Sigmoid colon (tissue), 4 donors: ENCODE results near the gene ZFP3.
"Not testable (repeated sequence)": the region's sequence is repeated elsewhere in the genome, so short reads cannot be mapped to it uniquely, and the experiment has no call there.

Experiments used
- CTCF ChIP-seq, 4 experiments: fragments of 450-650 bp in 3 of 4; fragments of 200-600 bp in 1 of 4; IDR thresholded peaks; one replicate each; pipeline ENCODE4 v1.5.1; 2016 to 2019; ENCODE audit warnings: antibody characterized with exemption in 4 of 4, mild to moderate bottlenecking in 3 of 4, moderate library complexity in 2 of 4
- POLR2A ChIP-seq, 2 donors: fragments of 450-650 bp; IDR thresholded peaks; one replicate each; pipeline ENCODE4 v1.6.1; 2016; ENCODE audit warnings: antibody characterized with exemption in 2 of 2, mild to moderate bottlenecking in 2 of 2, moderate library complexity in 2 of 2
- POLR2AphosphoS5 ChIP-seq, 4 donors: sonication (generic); formaldehyde crosslinking; IDR thresholded peaks; one replicate each; pipeline ENCODE4 v1.6.1; 2017; ENCODE audit warnings: antibody characterized with exemption in 4 of 4

- not testable (repeated sequence) for TF ChIP-seq CTCF, POLR2A, POLR2AphosphoS5 (IDR thresholded peaks at IDR 0.05)
Observed at GRCh38 chr17:5130261-5130660, 52.0 kb downstream of the ZFP3 start.
